ENCODE results near the gene GASK1A.

The GASK1A gene

GRCh38 chr3:43017593-43018195, 38.6 kb downstream of the GASK1A start:
- Histone ChIP-seq H3K27me3 (ENCODE audit: control insufficient read depth, insufficient read depth, low read length) (no peaks in the 10 kb centered on the region), H3K9ac (ENCODE audit: low read length) (no peak overlapping the region), H3K4me1 (ENCODE audit: control insufficient read depth, insufficient read depth, low read length) (no peaks in the 10 kb centered on the region), H3K27ac (ENCODE audit: low read depth, low read length) (no peak overlapping the region), H3K36me3 (ENCODE audit: control insufficient read depth, insufficient read depth, low read length) (no peaks in the 10 kb centered on the region), H3K4me3 (ENCODE audit: low read length) (no peak overlapping the region)

- H3K27ac ChIP-seq (ENCODE audit: low read depth, low read length) = no peak overlapping the region
- no peaks in the 10 kb centered on the region for H3K27me3 ChIP-seq (ENCODE audit: control insufficient read depth, insufficient read depth, low read length)
- H3K36me3 ChIP-seq (ENCODE audit: control insufficient read depth, insufficient read depth, low read length) = no peaks in the 10 kb centered on the region
- no peak overlapping the region for H3K9ac ChIP-seq (ENCODE audit: low read length)
- H3K4me1 ChIP-seq (ENCODE audit: control insufficient read depth, insufficient read depth, low read length) = no peaks in the 10 kb centered on the region
- H3K4me3 ChIP-seq (ENCODE audit: low read length) = no peak overlapping the region
Observed at GRCh38 chr3:43018246-43018645, 39.1 kb downstream of the GASK1A start.

GRCh38 chr3:43019006-43019809, 40.1 kb downstream of the GASK1A start:
- Histone ChIP-seq H3K36me3 (ENCODE audit: control insufficient read depth, insufficient read depth, low read length) (no peaks in the 10 kb centered on the region), H3K9ac (ENCODE audit: low read length) (no peak overlapping the region), H3K4me1 (ENCODE audit: control insufficient read depth, insufficient read depth, low read length) (no peaks in the 10 kb centered on the region), H3K4me3 (ENCODE audit: low read length) (no peak overlapping the region), H3K27ac (ENCODE audit: low read depth, low read length) (no peak overlapping the region), H3K27me3 (ENCODE audit: control insufficient read depth, insufficient read depth, low read length) (no peaks in the 10 kb centered on the region)

DNA sequence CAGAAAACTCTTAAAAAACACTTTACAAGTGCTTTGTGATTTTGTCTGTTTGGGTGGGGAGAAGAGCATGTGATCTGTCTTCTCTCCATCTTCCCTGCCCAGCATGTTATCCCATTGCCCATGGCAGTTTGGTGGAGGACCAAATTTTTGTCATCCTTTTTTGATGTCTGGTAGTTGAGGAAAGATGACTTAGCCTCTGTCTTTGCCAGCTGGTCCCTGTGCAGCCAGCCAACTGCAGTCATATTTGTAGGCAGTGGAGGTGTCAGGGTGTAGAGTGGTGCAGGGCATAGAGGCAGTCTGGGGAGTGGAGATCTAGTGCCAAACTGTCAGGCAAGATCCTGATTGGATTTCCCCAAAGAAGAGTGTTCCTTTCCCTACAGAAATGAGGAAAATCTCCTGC, 40.7 kb downstream of the GASK1A start:
- Histone ChIP-seq H3K9ac (ENCODE audit: low read length) (no peak overlapping the region), H3K4me3 (ENCODE audit: low read length) (no peak overlapping the region), H3K4me1 (ENCODE audit: control insufficient read depth, insufficient read depth, low read length) (no peaks in the 10 kb centered on the region), H3K36me3 (ENCODE audit: control insufficient read depth, insufficient read depth, low read length) (no peaks in the 10 kb centered on the region), H3K27me3 (ENCODE audit: control insufficient read depth, insufficient read depth, low read length) (no peaks in the 10 kb centered on the region), H3K27ac (ENCODE audit: low read depth, low read length) (no peak overlapping the region)

- H3K27me3 ChIP-seq (ENCODE audit: control insufficient read depth, insufficient read depth, low read length) = no peaks in the 10 kb centered on the region
- H3K27ac ChIP-seq (ENCODE audit: low read depth, low read length) = no peak overlapping the region
- no peak overlapping the region for H3K4me3 ChIP-seq (ENCODE audit: low read length)
- H3K36me3 ChIP-seq (ENCODE audit: control insufficient read depth, insufficient read depth, low read length) = no peaks in the 10 kb centered on the region
- H3K4me1 ChIP-seq (ENCODE audit: control insufficient read depth, insufficient read depth, low read length) = no peaks in the 10 kb centered on the region
- no peak overlapping the region for H3K9ac ChIP-seq (ENCODE audit: low read length)
Observed at GRCh38 chr3:43021186-43021585, 42.1 kb downstream of the GASK1A start.

GRCh38 chr3:43022121-43022520, 43.0 kb downstream of the GASK1A start:
- H3K27ac ChIP-seq (ENCODE audit: low read depth, low read length) = no peak overlapping the region

DNA sequence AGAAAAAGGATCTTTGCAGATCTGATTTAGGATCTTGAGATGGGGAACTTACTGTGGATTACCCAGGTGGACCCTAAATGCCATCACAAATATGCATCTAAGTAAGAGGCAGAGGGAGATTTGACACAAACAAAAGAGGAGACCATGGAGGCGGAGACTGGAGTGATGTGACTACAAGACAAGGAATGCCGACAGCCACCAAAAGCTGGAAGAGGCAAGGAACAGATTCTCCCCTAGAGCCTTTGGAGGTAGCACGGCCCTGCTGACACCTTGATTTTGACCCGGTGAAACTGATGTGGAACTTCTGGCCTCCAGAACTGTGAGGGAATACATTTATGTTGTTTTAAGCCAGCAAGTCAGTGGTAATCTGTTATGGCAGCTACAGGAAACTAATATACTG, 44.0 kb downstream of the GASK1A start:
- Histone ChIP-seq H3K9ac (ENCODE audit: low read length) (no peak overlapping the region), H3K27me3 (ENCODE audit: control insufficient read depth, insufficient read depth, low read length) (no peaks in the 10 kb centered on the region), H3K36me3 (ENCODE audit: control insufficient read depth, insufficient read depth, low read length) (no peaks in the 10 kb centered on the region), H3K27ac (ENCODE audit: low read depth, low read length) (no peak overlapping the region), H3K4me3 (ENCODE audit: low read length) (no peak overlapping the region), H3K4me1 (ENCODE audit: control insufficient read depth, insufficient read depth, low read length) (no peaks in the 10 kb centered on the region)

More at GRCh38 chr3:43022121-43022520, 43.0 kb downstream of the GASK1A start:
- Histone ChIP-seq H3K36me3 (ENCODE audit: control insufficient read depth, insufficient read depth, low read length) (no peaks in the 10 kb centered on the region), H3K27me3 (ENCODE audit: control insufficient read depth, insufficient read depth, low read length) (no peaks in the 10 kb centered on the region), H3K9ac (ENCODE audit: low read length) (no peak overlapping the region), H3K4me1 (ENCODE audit: control insufficient read depth, insufficient read depth, low read length) (no peaks in the 10 kb centered on the region), H3K4me3 (ENCODE audit: low read length) (no peak overlapping the region)

- Histone ChIP-seq H3K4me1 (ENCODE audit: control insufficient read depth, insufficient read depth, low read length) (no peaks in the 10 kb centered on the region), H3K27ac (ENCODE audit: low read depth, low read length) (no peak overlapping the region), H3K27me3 (ENCODE audit: control insufficient read depth, insufficient read depth, low read length) (no peaks in the 10 kb centered on the region), H3K9ac (ENCODE audit: low read length) (no peak overlapping the region), H3K36me3 (ENCODE audit: control insufficient read depth, insufficient read depth, low read length) (no peaks in the 10 kb centered on the region), H3K4me3 (ENCODE audit: low read length) (no peak overlapping the region)
Observed at GRCh38 chr3:43023746-43024145, 44.6 kb downstream of the GASK1A start.

DNA sequence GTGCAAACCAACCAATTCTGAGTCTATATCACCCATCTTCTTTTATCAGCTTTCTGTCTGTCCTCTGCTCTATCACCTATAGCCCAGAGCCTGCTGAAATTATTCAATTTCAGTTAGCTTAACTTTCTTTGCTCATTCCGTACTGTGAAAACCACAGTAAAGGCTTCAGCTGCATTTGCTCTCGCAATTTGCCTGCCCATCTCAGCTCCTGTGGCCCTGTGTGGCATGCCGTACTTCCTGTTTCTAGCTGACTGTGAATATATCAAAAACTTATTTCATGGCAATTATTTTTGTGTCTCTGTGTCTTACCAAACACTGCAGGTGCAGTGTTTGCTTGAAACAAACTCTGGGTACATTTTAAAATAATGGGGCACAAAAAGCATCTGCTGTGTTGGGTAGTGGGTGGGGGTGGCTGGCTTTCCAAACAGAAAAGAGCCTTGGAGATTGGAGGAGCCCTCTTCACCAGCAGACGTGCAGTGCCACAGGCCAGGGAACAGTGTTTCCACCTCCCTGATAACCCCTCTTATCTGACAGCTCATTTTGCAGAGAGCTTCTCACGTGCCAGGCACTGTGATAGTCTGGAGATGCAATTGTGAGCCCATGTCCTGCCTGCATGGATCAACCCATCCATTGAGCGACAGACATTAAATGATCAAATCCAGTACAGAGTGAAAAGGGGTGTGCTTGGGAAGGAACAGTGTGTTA, 45.2 kb downstream of the GASK1A start:
- Histone ChIP-seq H3K4me1 (ENCODE audit: control insufficient read depth, insufficient read depth, low read length) (no peaks in the 10 kb centered on the region), H3K27me3 (ENCODE audit: control insufficient read depth, insufficient read depth, low read length) (no peaks in the 10 kb centered on the region), H3K27ac (ENCODE audit: low read depth, low read length) (no peak overlapping the region), H3K4me3 (ENCODE audit: low read length) (no peak overlapping the region), H3K36me3 (ENCODE audit: control insufficient read depth, insufficient read depth, low read length) (no peaks in the 10 kb centered on the region), H3K9ac (ENCODE audit: low read length) (no peak overlapping the region)

- H3K27ac ChIP-seq (ENCODE audit: low read depth, low read length) = no peak overlapping the region
- no peaks in the 10 kb centered on the region for H3K27me3 ChIP-seq (ENCODE audit: control insufficient read depth, insufficient read depth, low read length)
- H3K36me3 ChIP-seq (ENCODE audit: control insufficient read depth, insufficient read depth, low read length) = no peaks in the 10 kb centered on the region
- no peaks in the 10 kb centered on the region for H3K4me1 ChIP-seq (ENCODE audit: control insufficient read depth, insufficient read depth, low read length)
- no peak overlapping the region for H3K9ac ChIP-seq (ENCODE audit: low read length)
- no peak overlapping the region for H3K4me3 ChIP-seq (ENCODE audit: low read length)
Observed at GRCh38 chr3:43025423-43025822, 46.3 kb downstream of the GASK1A start.

DNA sequence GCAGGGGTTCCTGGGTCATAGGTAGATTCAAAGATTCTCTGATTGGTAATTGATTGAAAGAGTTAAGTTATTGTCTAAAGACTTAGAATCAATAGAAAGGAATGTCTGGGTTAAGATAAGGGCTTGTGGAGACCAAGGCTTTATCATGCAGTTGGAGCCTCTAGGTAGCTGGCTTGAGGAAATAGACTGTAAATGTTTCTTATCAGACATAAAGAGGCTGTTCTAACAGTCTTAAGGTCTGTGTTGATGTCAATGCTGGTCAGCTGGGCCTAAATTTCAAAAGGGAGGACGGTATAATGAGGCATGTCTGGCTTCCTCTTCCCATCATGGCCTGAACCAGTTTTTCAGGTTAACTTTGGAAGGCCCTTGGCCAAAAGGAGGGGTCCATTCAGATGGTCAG, 48.9 kb downstream of the GASK1A start:
- H3K9ac ChIP-seq (ENCODE audit: low read length) = no peak overlapping the region
- no peak overlapping the region for H3K27ac ChIP-seq (ENCODE audit: low read depth, low read length)
- no peaks in the 10 kb centered on the region for H3K27me3 ChIP-seq (ENCODE audit: control insufficient read depth, insufficient read depth, low read length)
- no peaks in the 10 kb centered on the region for H3K36me3 ChIP-seq (ENCODE audit: control insufficient read depth, insufficient read depth, low read length)
- H3K4me1 ChIP-seq (ENCODE audit: control insufficient read depth, insufficient read depth, low read length) = no peaks in the 10 kb centered on the region
- no peak overlapping the region for H3K4me3 ChIP-seq (ENCODE audit: low read length)

GRCh38 chr3:43028678-43029490, 49.8 kb downstream of the GASK1A start:
- Histone ChIP-seq H3K27me3 (ENCODE audit: control insufficient read depth, insufficient read depth, low read length) (no peaks in the 10 kb centered on the region), H3K27ac (ENCODE audit: low read depth, low read length) (no peak overlapping the region), H3K36me3 (ENCODE audit: control insufficient read depth, insufficient read depth, low read length) (no peaks in the 10 kb centered on the region), H3K4me3 (ENCODE audit: low read length) (no peak overlapping the region), H3K4me1 (ENCODE audit: control insufficient read depth, insufficient read depth, low read length) (no peaks in the 10 kb centered on the region), H3K9ac (ENCODE audit: low read length) (no peak overlapping the region)

All from rectal smooth muscle tissue (tissue), 1 donor.